DND-41 (cell line): ENCODE results near the gene SLC22A4.

Source experiments
- CTCF ChIP-seq: IDR thresholded peaks from 2 replicates; pipeline ENCODE4 v1.5.1; 2012; ENCODE audit warnings: borderline replicate concordance, low read length, moderate library complexity, mild to moderate bottlenecking; ENCODE audit not compliant: poor library complexity, severe bottlenecking; ENCODE audit errors: extremely low read depth
- EZH2 ChIP-seq: IDR thresholded peaks from 3 replicates; pipeline ENCODE4 v1.6.1; 2012; ENCODE audit warnings: borderline replicate concordance, low read depth, mild to moderate bottlenecking, moderate library complexity, low read length, inconsistent platforms; ENCODE audit not compliant: severe bottlenecking

- TF ChIP-seq CTCF (no peak), EZH2 (no peak)
Observed at GRCh38 chr5:132388244-132389050, 94.3 kb downstream of the SLC22A4 start.
